DMS 273 (cell line): Measurements from ENCODE around the gene DDX18.

Experiments
- DNase-seq: peaks from one replicate; lab custom pipeline; 2025; ENCODE audit not compliant: unreplicated experiment; lab: John Stamatoyannopoulos, UW

DDX18 gene

GRCh38 chr2:117833911-117834310, 19.4 kb downstream of the DDX18 start:
- no peak for DNase-seq

- DNase-seq, result no peak
These were observed 20.5 kb downstream of the DDX18 start for GRCh38 chr2:117834992-117835391.

- DNase-seq, result peak; percentile 94
These were observed 21.7 kb downstream of the DDX18 start for GRCh38 chr2:117835990-117836760.

GRCh38 chr2:117845304-117845703, 30.8 kb downstream of the DDX18 start:
- DNase-seq, result no peak

- DNase-seq, result peak; percentile 36
These were observed 35.5 kb downstream of the DDX18 start for GRCh38 chr2:117850015-117850414.

- DNase-seq, result peak; percentile 36
These were observed 36.0 kb downstream of the DDX18 start for GRCh38 chr2:117850461-117850860.

GRCh38 chr2:117851969-117852368, 37.5 kb downstream of the DDX18 start:
- DNase-seq, result no peak

- no peak for DNase-seq
These were observed 38.8 kb downstream of the DDX18 start for GRCh38 chr2:117853316-117853715.

GRCh38 chr2:117853873-117854272, 39.4 kb downstream of the DDX18 start:
- no peak for DNase-seq

- no peak for DNase-seq
These were observed 40.1 kb downstream of the DDX18 start for GRCh38 chr2:117854610-117855009.

GRCh38 chr2:117855886-117856285, 41.4 kb downstream of the DDX18 start:
- no peak for DNase-seq

GRCh38 chr2:117856415-117857210, 42.1 kb downstream of the DDX18 start:
- no peak for DNase-seq

- no peak for DNase-seq
These were observed 43.8 kb downstream of the DDX18 start for GRCh38 chr2:117858336-117858735.

- no peak for DNase-seq
These were observed 44.5 kb downstream of the DDX18 start for GRCh38 chr2:117858892-117859531.

GRCh38 chr2:117859532-117859911, 45.0 kb downstream of the DDX18 start:
- no peak for DNase-seq

- DNase-seq, result no peak
These were observed 45.6 kb downstream of the DDX18 start for GRCh38 chr2:117859924-117860647.

- DNase-seq, result no peak
These were observed 48.0 kb downstream of the DDX18 start for GRCh38 chr2:117862459-117862858.

GRCh38 chr2:117875786-117876185, 61.3 kb downstream of the DDX18 start:
- no peak for DNase-seq

- DNase-seq, result no peak
These were observed 64.5 kb downstream of the DDX18 start for GRCh38 chr2:117879003-117879402.
